GM12874 (cell line): ENCODE data around the gene MAPT.
A peak's percentile ranks its signal among the peaks of the same experiment; 100 is the strongest.

Source experiments
- TF ChIP-seq, protein P1 (sequence below): IDR thresholded peaks from 2 replicates; pipeline ENCODE4 v1.5.1; 2011; ENCODE audit warnings: low read depth, mild to moderate bottlenecking, control low read depth, low read length, moderate library complexity; ENCODE audit not compliant: insufficient read depth

MAPT gene

DNA sequence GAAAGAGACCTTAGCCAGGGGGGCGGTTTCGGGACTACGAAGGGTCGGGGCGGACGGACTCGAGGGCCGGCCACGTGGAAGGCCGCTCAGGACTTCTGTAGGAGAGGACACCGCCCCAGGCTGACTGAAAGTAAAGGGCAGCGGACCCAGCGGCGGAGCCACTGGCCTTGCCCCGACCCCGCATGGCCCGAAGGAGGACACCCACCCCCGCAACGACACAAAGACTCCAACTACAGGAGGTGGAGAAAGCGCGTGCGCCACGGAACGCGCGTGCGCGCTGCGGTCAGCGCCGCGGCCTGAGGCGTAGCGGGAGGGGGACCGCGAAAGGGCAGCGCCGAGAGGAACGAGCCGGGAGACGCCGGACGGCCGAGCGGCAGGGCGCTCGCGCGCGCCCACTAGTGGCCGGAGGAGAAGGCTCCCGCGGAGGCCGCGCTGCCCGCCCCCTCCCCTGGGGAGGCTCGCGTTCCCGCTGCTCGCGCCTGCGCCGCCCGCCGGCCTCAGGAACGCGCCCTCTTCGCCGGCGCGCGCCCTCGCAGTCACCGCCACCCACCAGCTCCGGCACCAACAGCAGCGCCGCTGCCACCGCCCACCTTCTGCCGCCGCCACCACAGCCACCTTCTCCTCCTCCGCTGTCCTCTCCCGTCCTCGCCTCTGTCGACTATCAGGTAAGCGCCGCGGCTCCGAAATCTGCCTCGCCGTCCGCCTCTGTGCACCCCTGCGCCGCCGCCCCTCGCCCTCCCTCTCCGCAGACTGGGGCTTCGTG lies at the start of gene MAPT:
Gene MAPT (plus strand): TSS at position 533 of the 763 bp plus-strand sequence. CDS start 67,784 bp downstream, outside the sequence.
- TF ChIP-seq, protein P1, sequence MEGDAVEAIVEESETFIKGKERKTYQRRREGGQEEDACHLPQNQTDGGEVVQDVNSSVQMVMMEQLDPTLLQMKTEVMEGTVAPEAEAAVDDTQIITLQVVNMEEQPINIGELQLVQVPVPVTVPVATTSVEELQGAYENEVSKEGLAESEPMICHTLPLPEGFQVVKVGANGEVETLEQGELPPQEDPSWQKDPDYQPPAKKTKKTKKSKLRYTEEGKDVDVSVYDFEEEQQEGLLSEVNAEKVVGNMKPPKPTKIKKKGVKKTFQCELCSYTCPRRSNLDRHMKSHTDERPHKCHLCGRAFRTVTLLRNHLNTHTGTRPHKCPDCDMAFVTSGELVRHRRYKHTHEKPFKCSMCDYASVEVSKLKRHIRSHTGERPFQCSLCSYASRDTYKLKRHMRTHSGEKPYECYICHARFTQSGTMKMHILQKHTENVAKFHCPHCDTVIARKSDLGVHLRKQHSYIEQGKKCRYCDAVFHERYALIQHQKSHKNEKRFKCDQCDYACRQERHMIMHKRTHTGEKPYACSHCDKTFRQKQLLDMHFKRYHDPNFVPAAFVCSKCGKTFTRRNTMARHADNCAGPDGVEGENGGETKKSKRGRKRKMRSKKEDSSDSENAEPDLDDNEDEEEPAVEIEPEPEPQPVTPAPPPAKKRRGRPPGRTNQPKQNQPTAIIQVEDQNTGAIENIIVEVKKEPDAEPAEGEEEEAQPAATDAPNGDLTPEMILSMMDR = peak; percentile 98

DNA sequence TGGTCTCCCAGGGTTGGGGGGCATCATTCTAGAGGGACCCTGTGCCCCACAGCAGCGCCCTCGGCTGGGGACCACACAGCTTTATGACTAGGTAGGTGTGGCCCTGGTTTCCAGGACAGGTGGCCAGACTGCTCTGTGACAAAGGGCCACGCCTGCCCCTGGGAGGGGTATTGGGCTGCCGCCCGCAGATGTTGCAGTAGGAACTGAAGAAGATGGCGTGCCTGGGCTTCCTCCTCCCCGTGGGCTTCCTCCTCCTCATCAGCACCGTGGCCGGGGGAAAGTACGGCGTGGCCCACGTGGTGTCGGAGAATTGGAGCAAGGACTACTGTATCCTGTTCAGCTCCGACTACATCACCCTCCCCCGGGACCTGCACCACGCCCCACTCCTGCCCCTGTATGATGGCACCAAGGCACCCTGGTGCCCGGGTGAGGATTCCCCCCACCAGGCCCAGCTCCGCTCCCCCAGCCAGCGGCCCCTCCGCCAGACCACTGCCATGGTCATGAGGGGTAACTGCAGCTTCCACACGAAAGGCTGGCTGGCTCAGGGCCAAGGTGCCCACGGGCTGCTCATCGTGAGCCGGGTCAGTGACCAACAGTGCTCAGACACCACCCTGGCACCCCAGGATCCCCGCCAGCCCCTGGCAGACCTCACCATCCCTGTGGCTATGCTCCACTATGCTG lies 49.5 kb upstream of the MAPT start, which contains the start of gene SPPL2C:
Gene SPPL2C (plus strand): TSS at position 187 of the 681 bp plus-strand sequence. CDS start 26 bp downstream, at position 213.
- TF ChIP-seq, protein P1 = no peak

DNA sequence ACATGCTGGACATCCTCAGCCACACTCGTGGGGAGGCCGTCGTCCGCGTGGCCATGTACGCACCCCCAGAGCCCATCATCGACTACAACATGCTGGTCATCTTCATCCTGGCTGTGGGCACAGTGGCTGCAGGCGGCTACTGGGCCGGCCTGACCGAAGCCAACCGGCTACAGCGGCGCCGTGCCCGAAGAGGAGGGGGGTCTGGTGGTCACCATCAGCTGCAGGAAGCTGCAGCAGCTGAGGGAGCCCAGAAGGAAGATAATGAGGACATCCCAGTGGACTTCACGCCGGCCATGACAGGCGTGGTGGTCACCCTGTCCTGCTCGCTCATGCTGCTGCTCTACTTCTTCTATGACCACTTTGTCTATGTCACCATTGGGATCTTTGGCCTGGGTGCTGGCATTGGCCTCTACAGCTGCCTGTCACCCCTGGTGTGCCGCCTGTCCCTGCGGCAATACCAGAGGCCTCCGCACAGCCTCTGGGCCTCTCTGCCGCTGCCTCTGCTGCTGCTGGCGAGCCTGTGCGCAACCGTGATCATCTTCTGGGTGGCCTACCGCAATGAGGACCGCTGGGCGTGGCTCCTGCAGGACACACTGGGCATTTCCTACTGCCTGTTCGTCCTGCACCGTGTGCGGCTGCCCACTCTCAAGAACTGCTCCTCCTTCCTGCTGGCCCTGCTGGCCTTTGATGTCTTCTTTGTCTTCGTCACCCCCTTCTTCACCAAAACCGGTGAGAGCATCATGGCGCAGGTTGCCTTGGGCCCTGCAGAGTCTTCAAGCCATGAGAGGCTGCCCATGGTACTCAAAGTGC lies 48.8 kb upstream of the MAPT start:
- TF ChIP-seq, protein P1 = no peak

DNA sequence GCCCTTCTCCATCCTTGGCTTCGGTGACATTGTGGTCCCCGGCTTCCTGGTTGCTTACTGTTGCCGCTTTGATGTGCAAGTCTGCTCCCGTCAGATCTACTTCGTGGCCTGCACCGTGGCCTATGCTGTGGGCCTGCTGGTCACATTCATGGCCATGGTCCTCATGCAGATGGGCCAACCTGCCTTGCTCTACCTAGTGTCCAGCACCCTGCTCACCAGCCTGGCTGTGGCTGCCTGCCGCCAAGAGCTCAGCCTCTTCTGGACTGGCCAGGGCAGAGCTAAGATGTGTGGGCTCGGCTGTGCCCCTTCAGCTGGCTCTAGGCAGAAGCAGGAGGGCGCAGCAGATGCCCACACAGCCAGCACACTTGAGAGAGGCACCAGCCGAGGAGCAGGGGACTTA lies 48.1 kb upstream of the MAPT start:
- TF ChIP-seq, protein P1 = no peak

DNA sequence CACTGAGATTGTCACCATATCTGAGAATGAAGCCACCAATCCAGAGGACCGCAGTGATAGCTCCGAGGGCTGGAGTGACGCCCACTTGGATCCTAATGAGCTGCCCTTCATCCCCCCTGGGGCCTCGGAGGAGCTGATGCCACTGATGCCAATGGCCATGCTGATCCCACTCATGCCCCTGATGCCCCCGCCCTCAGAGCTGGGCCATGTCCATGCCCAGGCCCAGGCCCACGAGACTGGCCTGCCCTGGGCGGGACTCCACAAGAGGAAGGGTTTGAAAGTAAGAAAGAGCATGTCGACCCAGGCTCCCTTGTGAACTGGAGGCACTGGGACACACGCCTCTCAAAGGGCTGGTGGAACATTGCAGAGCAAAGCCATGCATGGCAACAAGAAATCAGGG lies 47.7 kb upstream of the MAPT start:
- TF ChIP-seq, protein P1 = no peak

DNA sequence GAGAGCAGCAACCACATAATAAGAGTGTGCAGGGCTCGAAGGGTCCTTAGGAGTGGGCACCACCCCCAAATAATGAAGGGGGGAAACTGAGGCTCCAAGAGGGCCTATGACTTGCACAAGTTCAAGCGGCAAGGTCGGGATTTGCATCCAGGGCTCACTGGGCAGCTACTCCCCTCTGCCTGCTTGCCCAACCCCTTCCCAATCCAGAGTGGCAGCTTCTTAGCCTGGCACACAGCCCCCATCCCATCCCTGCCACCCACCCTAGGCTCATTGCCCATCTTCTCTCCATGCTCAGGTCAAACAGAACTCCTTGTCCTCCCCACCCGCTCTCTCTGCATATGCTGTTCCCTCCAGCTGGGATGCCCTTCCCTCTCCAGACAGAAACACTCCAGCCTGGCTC lies 47.3 kb upstream of the MAPT start:
- TF ChIP-seq, protein P1 = no peak

DNA sequence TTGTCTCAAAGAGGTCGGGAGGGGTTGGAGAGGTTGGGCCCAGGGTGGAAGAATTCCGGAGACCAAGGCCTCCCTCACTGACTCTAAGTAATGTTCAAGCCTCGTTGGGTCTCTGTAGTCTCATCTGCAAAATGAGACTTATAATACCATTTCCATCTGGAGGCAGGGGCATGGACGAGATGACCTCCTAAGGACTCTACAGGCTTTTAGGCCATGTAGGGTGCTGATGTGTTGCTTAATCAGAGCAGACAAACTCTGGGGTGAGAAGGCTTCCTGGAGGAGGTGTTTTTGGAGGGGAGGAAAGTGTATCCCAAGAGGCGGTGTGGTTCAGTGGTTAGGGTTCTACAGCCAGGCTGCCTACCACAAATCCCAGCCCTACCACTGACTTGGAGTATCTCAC lies 46.6 kb upstream of the MAPT start:
- TF ChIP-seq, protein P1 = no peak
